Measurements from ENCODE around the gene PTX3. TPM values are rescaled to one million over a fixed set of nuclear protein-coding genes. Genes with fewer than 3 reads are reported as not detected.

Gene PTX3
- total and polyA plus RNA-seq, 8 donors: 1.0 to 5.0 (median 2.9) TPM

DNA sequence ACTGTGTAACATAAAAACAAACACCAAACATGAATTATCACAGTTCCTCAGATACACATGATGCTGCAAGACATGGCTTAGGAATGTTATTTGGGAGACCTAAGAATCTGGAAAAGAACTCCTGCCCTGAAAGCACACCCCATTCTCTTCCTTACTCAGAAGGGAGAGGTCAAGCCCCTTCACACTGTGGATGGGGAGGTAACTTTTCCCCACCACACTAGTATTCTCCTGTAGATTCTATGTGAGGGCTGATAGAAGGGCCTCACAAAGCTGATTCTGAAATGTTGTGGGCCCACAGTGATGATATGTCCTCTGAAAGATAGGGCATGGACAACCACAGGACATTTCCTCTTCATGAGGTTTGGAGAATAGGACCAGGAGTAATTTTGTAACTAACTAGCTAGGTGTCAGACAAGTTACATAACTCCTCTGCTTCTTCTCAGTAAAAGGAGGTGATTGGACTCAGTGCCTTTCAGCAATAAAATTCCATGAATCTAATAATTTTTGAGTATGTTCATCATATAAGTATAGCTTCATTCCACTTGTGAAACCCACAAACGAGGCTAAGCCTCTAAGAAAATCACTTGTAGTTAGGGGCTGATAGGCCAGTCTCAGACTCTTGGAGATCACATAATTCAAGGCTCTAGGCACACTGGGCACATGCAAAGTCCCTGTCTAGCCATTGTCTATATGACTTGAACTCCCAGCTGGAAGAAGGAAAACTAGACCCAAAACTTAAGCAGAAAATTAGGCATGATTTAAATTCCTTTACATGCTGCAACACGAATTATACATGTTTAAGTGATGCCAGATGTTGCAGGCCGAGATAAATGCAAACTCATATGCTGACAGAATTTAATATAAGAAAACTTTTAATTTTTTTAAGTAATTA is 7.5 kb downstream of the PTX3 start:
- Histone ChIP-seq H3K9me3 (no peaks in the 10 kb centered on the region), H3K4me3 (no peak overlapping the region), H3K4me1 (no peaks in the 10 kb centered on the region), H3K27me3 (no peaks in the 10 kb centered on the region), H3K27ac (no peak overlapping the region), H3K36me3 (no peaks in the 10 kb centered on the region)
- WGBS, 2 donors: 74 to 78% methylated on average over 3 of the region's 3 CpGs
- intact Hi-C loops (cut with DNase I): no loop called here
- ATAC-seq (peak in 1 of 4 donors; percentile 19), FAIRE-seq (no peak), DNase-seq (no peak)
- TF ChIP-seq, protein P1, sequence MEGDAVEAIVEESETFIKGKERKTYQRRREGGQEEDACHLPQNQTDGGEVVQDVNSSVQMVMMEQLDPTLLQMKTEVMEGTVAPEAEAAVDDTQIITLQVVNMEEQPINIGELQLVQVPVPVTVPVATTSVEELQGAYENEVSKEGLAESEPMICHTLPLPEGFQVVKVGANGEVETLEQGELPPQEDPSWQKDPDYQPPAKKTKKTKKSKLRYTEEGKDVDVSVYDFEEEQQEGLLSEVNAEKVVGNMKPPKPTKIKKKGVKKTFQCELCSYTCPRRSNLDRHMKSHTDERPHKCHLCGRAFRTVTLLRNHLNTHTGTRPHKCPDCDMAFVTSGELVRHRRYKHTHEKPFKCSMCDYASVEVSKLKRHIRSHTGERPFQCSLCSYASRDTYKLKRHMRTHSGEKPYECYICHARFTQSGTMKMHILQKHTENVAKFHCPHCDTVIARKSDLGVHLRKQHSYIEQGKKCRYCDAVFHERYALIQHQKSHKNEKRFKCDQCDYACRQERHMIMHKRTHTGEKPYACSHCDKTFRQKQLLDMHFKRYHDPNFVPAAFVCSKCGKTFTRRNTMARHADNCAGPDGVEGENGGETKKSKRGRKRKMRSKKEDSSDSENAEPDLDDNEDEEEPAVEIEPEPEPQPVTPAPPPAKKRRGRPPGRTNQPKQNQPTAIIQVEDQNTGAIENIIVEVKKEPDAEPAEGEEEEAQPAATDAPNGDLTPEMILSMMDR (IDR thresholded peaks at IDR 0.05): no peak

DNA sequence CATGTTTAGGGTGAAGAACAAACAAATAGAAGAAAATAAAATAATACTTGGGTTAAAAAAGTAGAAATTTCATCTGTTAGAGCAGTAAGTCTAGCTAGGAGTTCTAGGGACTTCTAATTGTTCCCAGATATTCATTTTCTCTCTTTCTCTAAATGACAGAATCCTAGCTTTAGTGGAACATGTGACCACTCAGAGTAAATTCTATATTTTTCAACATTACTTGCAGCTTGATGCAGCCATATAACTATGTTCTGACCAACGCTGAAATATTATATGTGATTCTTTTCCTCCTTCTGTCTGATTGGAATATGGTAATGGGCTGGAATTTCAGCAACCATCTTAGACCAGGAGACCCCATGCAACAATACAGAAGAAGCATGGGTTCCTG is 8.1 kb downstream of the PTX3 start:
- intact Hi-C loops (cut with DNase I): no loop called here
- no peaks in the 10 kb centered on the region for H3K9me3 ChIP-seq
- H3K4me1 ChIP-seq: no peaks in the 10 kb centered on the region
- ATAC-seq: no peak
- no peaks in the 10 kb centered on the region for H3K36me3 ChIP-seq
- 78 to 100% methylated on average over 1 of the region's 1 CpG for WGBS, 2 donors
- no peak for DNase-seq
- no peak overlapping the region for H3K27ac ChIP-seq
- H3K27me3 ChIP-seq: no peaks in the 10 kb centered on the region
- no peak overlapping the region for H3K4me3 ChIP-seq
- FAIRE-seq: no peak
- TF ChIP-seq, protein P1 (IDR thresholded peaks at IDR 0.05): no peak

DNA sequence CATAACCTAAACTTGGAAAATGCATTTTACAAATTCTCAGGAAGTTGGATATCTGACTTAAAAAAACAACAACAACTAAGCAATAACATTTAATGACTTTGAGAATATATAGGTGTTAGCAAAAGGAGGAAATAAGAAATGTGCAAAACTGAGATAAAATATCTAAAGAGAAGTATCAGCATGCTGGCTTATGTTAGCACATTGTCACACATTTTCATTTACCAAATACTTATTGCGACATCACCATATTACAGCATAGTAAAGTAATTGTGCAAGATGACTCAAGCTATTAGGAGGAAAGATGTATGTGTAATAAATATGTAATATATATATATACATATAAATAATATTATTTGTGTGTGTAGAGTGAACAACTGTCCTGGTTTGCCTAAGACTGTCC is 9.2 kb downstream of the PTX3 start:
- peak in 1 of 4 donors; percentile 26 for ATAC-seq
- Histone ChIP-seq H3K4me3 (no peak overlapping the region), H3K36me3 (no peaks in the 10 kb centered on the region), H3K4me1 (no peaks in the 10 kb centered on the region), H3K9me3 (no peaks in the 10 kb centered on the region), H3K27me3 (no peaks in the 10 kb centered on the region), H3K27ac (no peak overlapping the region)
- TF ChIP-seq, protein P1 (IDR thresholded peaks at IDR 0.05): no peak
- DNase-seq: no peak
- no peak for FAIRE-seq
- 90% methylated on average over 1 of the region's 1 CpG for WGBS, 2 donors
- intact Hi-C loops (cut with DNase I): no loop called here

DNA sequence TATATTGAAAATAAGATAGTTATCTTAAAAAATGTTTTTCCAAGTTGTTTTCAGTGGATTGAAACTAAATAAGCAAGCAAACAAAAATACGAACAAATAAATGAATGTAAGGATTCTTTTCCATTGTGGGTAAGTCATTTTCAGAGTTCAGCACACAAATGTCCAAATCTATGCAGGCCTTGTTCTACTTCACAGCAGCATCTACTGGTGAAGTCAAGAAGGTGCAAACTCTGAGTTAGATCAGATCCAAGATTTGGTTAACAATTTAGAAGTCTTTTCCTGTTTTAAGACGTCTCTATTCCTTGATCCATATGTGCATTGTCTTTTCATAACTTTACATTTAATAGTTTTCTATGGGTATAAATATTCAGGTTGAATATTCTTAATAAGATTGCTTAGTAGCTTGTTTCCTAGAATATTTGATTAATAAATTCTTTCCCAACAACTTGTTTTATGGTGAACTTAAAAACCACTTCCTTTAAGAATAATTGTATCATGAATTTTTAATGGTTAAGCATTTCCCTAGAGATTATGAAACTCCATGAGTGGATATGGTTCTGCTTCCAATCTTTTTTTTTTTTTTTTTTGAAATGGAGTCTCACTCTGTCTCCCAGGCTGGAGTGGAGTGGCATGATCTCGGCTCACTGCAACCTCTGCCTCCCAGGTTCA is 10.5 kb downstream of the PTX3 start:
- Histone ChIP-seq H3K36me3 (no peaks in the 10 kb centered on the region), H3K4me3 (no peak overlapping the region), H3K27me3 (no peaks in the 10 kb centered on the region), H3K27ac (no peak overlapping the region), H3K4me1 (no peaks in the 10 kb centered on the region), H3K9me3 (no peaks in the 10 kb centered on the region)
- WGBS, 2 donors: 64 to 73% methylated on average over 3 of the region's 3 CpGs
- no peak for DNase-seq
- FAIRE-seq: peak; percentile 5
- TF ChIP-seq, protein P1 (IDR thresholded peaks at IDR 0.05): peak in 1 of 4 donors; percentile 9
- intact Hi-C loops (cut with DNase I): no loop called here
- ATAC-seq: peak in 3 of 4 donors; percentile 58 to 66 (median 59)
